Measurements from ENCODE around the gene TSPAN8. TPM values are rescaled to one million over a fixed set of nuclear protein-coding genes. Genes with fewer than 3 reads are reported as not detected.
"Not testable (repeated sequence)": the region's sequence is repeated elsewhere in the genome, so short reads cannot be mapped to it uniquely, and the experiment has no call there.

TSPAN8 gene
- total RNA-seq, 1 donor from 2014 or later, result not detected

DNA sequence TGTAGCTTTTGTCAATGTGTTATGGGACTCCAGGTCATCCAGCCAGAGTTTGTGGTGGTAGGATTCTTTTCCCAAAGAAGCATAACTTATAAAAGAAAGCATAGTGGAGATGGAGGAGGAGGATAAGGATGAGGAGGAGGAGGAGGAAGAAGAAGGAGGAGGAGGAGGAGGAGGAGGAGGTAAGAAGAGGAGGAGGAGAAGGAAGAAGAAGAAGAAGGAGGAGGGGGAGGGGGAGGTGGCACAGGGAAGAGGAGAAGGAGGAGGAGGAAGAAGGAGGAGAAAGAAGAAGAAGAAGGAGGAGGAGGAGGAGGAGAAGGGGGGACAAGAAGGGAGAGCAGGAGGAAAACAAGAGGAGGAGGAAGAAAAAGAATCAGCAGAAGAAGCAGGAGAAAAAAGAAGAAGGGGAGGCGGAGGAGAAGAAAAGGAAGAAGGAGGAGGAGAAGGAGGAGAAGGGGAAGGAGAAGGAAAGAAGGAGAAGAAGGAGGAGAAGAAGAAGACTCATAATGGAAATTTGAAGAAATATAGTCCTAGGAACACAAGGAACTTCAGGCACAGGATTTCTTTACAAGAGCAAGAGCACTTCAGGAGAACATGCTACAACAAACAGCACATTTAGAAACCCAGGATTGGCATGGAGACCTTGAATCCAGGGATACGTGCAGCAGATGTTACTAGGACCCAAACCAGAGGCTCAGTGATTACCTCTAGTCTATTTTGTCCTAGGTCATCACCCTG, 22.6 kb downstream of the TSPAN8 start:
- no peak overlapping the region for H3K4me3 Mint-ChIP-seq
- no peaks in the 10 kb centered on the region for H3K9me3 Mint-ChIP-seq
- no peak for DNase-seq (ENCODE audit: low spot score)
- no peaks in the 10 kb centered on the region for H3K36me3 Mint-ChIP-seq (ENCODE audit: low read depth)
- H3K27me3 Mint-ChIP-seq (ENCODE audit: insufficient read depth), result peaks cover 2% of the 10 kb centered on the region
- intact Hi-C loops (cut with micrococcal nuclease), result no loop called here
- H3K27ac Mint-ChIP-seq, result no peak overlapping the region
- H3K4me1 Mint-ChIP-seq (ENCODE audit: low read depth), result no peaks in the 10 kb centered on the region

DNA sequence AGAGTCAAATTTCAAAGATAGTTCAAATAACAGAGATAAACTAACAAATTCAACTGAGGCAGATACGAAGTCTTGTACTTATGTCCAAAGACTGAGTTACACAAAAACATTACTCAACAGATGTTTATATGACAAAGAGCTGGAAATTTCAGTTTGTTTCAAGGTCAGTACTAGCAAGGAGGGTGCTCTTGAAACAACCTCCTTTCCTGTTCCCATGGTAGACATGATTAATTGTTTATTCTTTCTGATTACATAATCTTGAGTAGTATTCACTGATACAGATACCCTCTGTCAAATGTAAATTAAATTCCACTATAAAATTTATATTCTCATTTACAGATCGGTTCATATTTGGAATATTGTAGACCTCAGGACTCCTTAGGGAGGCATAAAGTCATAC, 23.4 kb downstream of the TSPAN8 start:
- Mint-ChIP-seq H3K36me3 (ENCODE audit: low read depth) (no peaks in the 10 kb centered on the region), H3K27me3 (ENCODE audit: insufficient read depth) (peaks cover 2% of the 10 kb centered on the region), H3K4me1 (ENCODE audit: low read depth) (no peaks in the 10 kb centered on the region), H3K4me3 (no peak overlapping the region), H3K27ac (no peak overlapping the region), H3K9me3 (no peaks in the 10 kb centered on the region)
- no peak for DNase-seq (ENCODE audit: low spot score)
- intact Hi-C loops (cut with micrococcal nuclease), result no loop called here

DNA sequence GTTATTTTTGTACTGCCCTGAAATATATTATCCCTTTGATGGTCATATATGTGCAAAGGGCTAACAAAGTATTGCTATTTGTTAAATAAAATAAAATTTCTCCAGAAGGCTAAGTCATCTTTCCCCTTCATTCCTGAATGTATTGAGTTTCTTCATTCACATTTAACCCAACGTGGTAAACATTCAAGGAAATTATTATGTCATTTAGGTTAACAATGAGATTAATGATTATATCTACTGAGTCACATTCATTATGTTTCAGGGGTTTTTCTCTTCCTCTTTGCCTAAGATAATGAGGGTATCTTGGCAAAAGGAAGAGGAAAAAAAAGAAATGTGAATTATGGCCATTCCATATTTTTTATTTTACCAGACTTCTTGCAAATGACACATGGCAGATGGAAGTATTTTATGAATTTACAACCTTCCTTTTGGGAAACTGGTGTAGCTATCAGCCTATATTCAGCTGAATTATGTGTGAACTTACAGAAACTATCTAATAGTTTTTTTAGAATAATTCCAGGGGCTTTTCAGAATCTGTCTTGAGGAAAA, 27.2 kb downstream of the TSPAN8 start:
- Mint-ChIP-seq H3K27me3 (ENCODE audit: insufficient read depth) (no peaks in the 10 kb centered on the region), H3K9me3 (no peaks in the 10 kb centered on the region), H3K27ac (no peak overlapping the region), H3K4me3 (no peak overlapping the region), H3K36me3 (ENCODE audit: low read depth) (no peaks in the 10 kb centered on the region), H3K4me1 (ENCODE audit: low read depth) (no peaks in the 10 kb centered on the region)
- intact Hi-C loops (cut with micrococcal nuclease), result no loop called here
- DNase-seq (ENCODE audit: low spot score), result no peak

DNA sequence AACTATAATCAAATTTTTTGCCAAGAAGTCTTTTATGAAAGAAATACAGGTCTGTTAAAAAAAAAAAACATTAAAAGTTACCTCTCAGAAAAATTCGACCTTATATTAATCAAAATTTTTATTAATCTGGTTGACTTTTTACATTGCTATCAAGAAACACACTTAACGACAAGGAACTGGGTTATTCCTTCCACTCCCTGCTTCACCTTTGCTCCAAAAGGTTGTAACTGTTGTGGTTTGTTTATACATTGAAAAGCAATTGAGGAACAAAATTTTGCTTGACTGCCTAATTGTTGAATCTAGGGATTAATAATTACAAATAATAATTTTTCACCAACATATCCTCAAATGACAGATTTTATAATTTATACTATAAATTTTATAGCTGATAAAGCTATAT, 28.4 kb downstream of the TSPAN8 start:
- Mint-ChIP-seq H3K9me3 (no peaks in the 10 kb centered on the region), H3K4me3 (no peak overlapping the region), H3K4me1 (ENCODE audit: low read depth) (no peaks in the 10 kb centered on the region), H3K27me3 (ENCODE audit: insufficient read depth) (no peaks in the 10 kb centered on the region), H3K36me3 (ENCODE audit: low read depth) (no peaks in the 10 kb centered on the region), H3K27ac (no peak overlapping the region)
- no peak for DNase-seq (ENCODE audit: low spot score)
- intact Hi-C loops (cut with micrococcal nuclease), result no loop called here

DNA sequence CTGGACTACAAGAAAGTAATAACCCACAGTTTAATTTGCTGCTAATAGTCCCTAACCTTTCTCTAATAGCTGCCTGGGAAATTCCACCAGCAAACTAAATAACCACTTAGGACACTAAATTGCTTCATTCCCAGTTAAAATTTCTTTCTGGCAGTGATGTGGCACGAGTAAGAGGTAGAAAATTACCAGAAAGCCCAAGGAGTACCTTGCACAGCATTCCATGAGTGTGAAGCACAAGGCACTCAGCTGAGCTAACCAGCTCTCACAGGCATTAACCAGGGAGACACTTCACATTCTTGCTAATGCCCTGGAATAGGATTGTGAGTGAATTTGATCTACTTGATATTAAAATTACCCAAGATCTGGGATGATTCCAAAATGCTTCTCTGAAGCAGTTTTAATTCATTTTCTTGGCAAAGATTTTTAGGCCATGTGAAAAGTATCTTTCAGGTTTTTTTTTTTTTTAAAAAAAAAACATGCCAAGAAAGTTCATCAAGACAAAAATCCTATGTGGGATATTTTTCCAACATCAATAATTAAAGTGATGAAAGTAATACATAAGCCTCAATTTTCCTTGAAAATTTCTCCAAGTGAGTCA, 29.5 kb downstream of the TSPAN8 start:
- H3K4me3 Mint-ChIP-seq, result no peak overlapping the region
- DNase-seq (ENCODE audit: low spot score), result no peak
- H3K4me1 Mint-ChIP-seq (ENCODE audit: low read depth), result no peaks in the 10 kb centered on the region
- no peaks in the 10 kb centered on the region for H3K27me3 Mint-ChIP-seq (ENCODE audit: insufficient read depth)
- no peak overlapping the region for H3K27ac Mint-ChIP-seq
- no peaks in the 10 kb centered on the region for H3K9me3 Mint-ChIP-seq
- H3K36me3 Mint-ChIP-seq (ENCODE audit: low read depth), result no peaks in the 10 kb centered on the region
- intact Hi-C loops (cut with micrococcal nuclease), result no loop called here

DNA sequence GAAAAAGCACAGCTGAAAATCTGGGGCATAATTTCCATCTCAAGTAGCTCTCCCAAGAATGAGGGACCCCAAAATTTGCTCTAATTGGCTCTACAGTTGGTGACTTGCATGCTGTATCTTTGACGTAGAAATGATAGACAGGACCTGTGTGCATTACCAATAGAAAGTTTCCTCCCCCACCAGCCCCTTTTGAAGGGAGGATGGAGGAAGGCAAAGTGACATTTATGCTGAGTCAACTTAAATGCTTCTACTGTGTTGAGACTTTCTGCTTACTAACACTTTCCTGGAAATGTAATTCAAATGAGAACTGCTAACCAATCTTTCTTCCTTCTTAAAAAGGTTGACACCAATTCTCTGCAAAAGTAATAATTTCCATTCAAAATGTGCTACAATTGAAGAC, 31.9 kb downstream of the TSPAN8 start:
- Mint-ChIP-seq H3K36me3 (ENCODE audit: low read depth) (no peaks in the 10 kb centered on the region), H3K4me1 (ENCODE audit: low read depth) (no peaks in the 10 kb centered on the region), H3K9me3 (no peaks in the 10 kb centered on the region), H3K4me3 (no peak overlapping the region), H3K27me3 (ENCODE audit: insufficient read depth) (no peaks in the 10 kb centered on the region), H3K27ac (no peak overlapping the region)
- intact Hi-C loops (cut with micrococcal nuclease), result no loop called here
- DNase-seq (ENCODE audit: low spot score), result no peak

DNA sequence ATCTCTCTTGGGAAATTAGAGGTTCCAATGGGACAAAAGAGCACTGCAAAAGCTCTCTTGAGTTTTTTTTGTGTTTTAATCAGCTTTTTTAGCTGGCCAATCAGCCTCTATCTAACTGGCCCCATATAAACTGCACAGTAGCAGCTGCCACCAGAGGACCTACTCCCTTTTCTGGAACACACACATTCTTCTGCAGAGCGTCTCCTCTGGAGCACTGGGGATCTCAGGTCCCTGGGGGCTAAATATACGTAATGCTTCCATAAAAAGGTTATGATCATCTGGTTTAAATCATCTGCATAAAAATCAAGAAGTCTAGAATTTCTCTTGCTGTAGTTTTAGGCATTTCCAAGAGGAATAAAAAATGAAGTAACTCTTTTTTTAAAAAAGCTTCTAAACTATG, 32.3 kb downstream of the TSPAN8 start:
- DNase-seq (ENCODE audit: low spot score), result no peak
- Mint-ChIP-seq H3K4me1 (ENCODE audit: low read depth) (no peaks in the 10 kb centered on the region), H3K27ac (no peak overlapping the region), H3K9me3 (no peaks in the 10 kb centered on the region), H3K4me3 (no peak overlapping the region), H3K27me3 (ENCODE audit: insufficient read depth) (no peaks in the 10 kb centered on the region), H3K36me3 (ENCODE audit: low read depth) (no peaks in the 10 kb centered on the region)
- intact Hi-C loops (cut with micrococcal nuclease), result no loop called here

DNA sequence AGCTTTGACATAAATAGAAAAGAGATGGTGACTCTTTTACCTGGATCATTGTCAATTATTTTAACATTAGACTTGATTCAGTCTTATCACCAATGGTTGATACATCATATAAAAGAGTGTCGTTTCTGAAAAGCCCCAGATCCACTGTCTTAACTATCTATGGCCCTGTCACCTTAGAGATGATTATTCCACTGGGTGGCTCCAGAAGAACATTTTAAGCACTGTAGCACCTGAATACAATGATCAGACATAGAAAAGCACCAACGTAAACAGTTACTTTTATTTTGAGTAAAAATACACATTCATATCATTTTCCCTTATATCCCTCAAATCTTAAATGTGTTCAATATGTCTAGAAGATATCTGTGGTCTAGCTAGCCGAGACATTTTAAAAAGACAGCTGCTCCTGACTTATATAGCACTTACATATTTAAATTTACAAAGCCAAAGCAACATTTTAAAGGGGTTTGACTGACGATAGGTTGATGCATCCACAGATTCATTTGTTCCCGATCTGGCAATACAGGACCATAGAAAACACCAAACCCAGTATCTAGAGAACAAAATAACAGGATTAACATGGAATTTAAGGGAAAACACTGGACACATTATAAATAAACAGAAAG, 32.9 kb downstream of the TSPAN8 start:
- H3K27me3 Mint-ChIP-seq (ENCODE audit: insufficient read depth), result no peaks in the 10 kb centered on the region
- H3K9me3 Mint-ChIP-seq, result no peaks in the 10 kb centered on the region
- DNase-seq (ENCODE audit: low spot score), result no peak
- H3K4me3 Mint-ChIP-seq, result no peak overlapping the region
- H3K4me1 Mint-ChIP-seq (ENCODE audit: low read depth), result no peaks in the 10 kb centered on the region
- intact Hi-C loops (cut with micrococcal nuclease), result no loop called here
- no peak overlapping the region for H3K27ac Mint-ChIP-seq
- H3K36me3 Mint-ChIP-seq (ENCODE audit: low read depth), result no peaks in the 10 kb centered on the region

DNA sequence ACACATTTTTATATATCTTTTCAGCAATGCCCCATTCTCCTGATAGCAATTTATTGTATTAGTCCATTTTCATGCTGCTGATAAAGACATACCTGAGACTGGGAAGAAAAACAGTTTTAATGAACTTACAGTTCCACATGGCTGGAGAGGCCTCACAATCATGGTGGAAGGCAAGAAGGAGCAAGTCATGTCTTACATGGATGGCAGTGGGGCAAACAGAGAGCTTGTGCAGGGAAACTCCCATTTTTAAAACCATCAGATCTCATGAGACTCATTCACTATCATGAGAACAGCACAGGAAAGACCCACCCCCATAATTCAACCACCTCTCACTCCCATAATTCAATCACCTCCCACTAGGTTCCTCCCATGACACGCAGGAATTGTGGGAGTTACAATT, 44.7 kb downstream of the TSPAN8 start:
- H3K4me3 Mint-ChIP-seq; H3K9me3 Mint-ChIP-seq; H3K36me3 Mint-ChIP-seq (ENCODE audit: low read depth); intact Hi-C loops (cut with micrococcal nuclease); H3K27me3 Mint-ChIP-seq (ENCODE audit: insufficient read depth); H3K27ac Mint-ChIP-seq; H3K4me1 Mint-ChIP-seq (ENCODE audit: low read depth); DNase-seq (ENCODE audit: low spot score): not testable (repeated sequence)

DNA sequence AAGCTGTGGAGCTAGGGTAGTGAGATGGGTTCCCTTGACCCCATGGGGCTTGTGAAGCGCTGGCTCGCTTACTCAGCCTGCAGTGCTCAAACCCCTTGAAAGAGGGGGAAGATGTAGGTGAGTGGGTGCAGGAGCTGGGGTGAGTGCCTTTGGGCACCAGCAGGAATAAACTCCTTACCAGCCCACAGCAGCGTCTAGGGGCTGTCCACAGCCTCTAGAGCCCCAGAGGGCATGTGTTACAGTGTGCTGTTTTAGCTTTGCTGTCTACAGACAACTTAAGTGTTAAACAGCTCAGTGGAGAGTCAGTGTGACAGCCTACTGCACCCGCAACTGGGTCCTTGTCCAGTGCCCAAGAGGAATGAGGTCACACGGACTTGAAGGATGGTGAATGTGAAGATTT, 48.0 kb downstream of the TSPAN8 start:
- Mint-ChIP-seq H3K4me1 (ENCODE audit: low read depth) (no peaks in the 10 kb centered on the region), H3K27me3 (ENCODE audit: insufficient read depth) (no peaks in the 10 kb centered on the region), H3K36me3 (ENCODE audit: low read depth) (no peaks in the 10 kb centered on the region), H3K27ac (no peak overlapping the region), H3K4me3 (no peak overlapping the region), H3K9me3 (no peaks in the 10 kb centered on the region)
- intact Hi-C loops (cut with micrococcal nuclease), result no loop called here
- DNase-seq (ENCODE audit: low spot score), result no peak

DNA sequence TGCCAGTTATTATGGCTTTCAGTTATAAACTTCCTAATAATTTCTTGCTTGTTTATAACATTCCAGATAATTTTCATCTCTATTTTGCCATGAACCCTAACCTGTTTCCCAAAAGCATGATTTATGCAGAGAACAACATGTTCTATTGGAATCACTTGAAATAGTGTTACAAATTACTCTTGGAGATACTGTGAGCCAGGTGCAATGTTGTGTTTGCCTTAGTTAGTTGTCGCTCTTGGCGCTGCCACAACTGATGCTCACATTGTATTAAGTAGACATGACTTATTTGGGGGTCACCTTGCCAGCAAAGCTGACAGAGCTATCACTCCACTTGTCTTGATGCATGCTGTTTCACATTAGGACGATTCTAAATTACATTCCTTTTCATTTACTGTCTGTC, 49.4 kb downstream of the TSPAN8 start:
- DNase-seq (ENCODE audit: low spot score), result no peak
- H3K27ac Mint-ChIP-seq, result no peak overlapping the region
- H3K4me1 Mint-ChIP-seq (ENCODE audit: low read depth), result no peaks in the 10 kb centered on the region
- H3K27me3 Mint-ChIP-seq (ENCODE audit: insufficient read depth), result no peaks in the 10 kb centered on the region
- peaks cover 8% of the 10 kb centered on the region for H3K9me3 Mint-ChIP-seq
- intact Hi-C loops (cut with micrococcal nuclease), result no loop called here
- no peak overlapping the region for H3K4me3 Mint-ChIP-seq
- no peaks in the 10 kb centered on the region for H3K36me3 Mint-ChIP-seq (ENCODE audit: low read depth)

DNA sequence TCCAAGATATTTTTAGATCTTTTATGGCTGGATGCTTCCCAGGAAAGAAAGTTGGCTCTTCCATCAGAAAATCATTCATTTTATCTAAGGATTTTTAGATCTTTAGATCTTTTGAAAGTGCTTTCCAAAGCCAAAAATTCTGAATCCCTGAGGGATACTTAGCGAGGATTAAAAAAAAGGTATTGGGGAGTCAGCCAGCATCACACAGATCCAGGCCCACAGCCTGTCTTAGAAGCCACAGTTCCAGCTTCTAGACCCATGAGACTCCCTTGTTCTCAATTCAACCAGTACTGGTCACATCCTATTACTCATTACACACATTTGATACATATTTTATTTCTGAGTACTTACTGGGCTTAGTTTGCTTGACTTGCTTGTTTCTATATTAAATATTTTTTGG, 49.9 kb downstream of the TSPAN8 start:
- intact Hi-C loops (cut with micrococcal nuclease), result no loop called here
- Mint-ChIP-seq H3K9me3 (peaks cover 8% of the 10 kb centered on the region), H3K27ac (no peak overlapping the region), H3K36me3 (ENCODE audit: low read depth) (no peaks in the 10 kb centered on the region), H3K27me3 (ENCODE audit: insufficient read depth) (no peaks in the 10 kb centered on the region), H3K4me1 (ENCODE audit: low read depth) (no peaks in the 10 kb centered on the region), H3K4me3 (no peak overlapping the region)
- DNase-seq (ENCODE audit: low spot score), result no peak

DNA sequence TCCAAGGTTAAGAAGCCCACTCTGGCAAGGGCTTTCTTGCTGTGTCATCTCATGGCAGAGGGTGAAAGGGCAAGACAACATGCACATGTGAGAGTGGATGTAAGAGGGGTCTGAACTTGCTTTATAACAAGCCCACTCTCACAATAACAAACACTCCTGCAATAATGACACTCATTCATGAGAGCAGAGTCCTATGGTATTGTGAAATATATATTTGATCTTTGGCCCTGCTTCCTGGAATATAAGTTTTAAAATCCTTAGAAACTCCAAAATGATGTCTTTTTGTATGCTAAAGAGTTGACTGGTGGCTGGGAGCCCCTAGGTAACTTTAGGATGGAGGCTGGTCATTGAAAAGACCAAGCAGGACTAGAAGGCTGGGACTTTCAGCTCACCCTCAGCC, 51.8 kb downstream of the TSPAN8 start:
- H3K27ac Mint-ChIP-seq, result no peak overlapping the region
- no peaks in the 10 kb centered on the region for H3K36me3 Mint-ChIP-seq (ENCODE audit: low read depth)
- no peak for DNase-seq (ENCODE audit: low spot score)
- H3K4me1 Mint-ChIP-seq (ENCODE audit: low read depth), result no peaks in the 10 kb centered on the region
- peaks cover 8% of the 10 kb centered on the region for H3K9me3 Mint-ChIP-seq
- intact Hi-C loops (cut with micrococcal nuclease), result no loop called here
- H3K27me3 Mint-ChIP-seq (ENCODE audit: insufficient read depth), result no peaks in the 10 kb centered on the region
- H3K4me3 Mint-ChIP-seq, result no peak overlapping the region

All from activated T-helper 1 cell treated with anti-CD3 and anti-CD28 coated beads, Interleukin-12 subunit alpha, Interleukin-12 subunit beta, Interleukin-2, Interleukin-4 antibody, amounts not matched to agents 30 ng/mL and 10 ng/mL and 1 ng/mL, durations not matched to agents 14 hours and 24 hours and 36 hours (primary cell).